Activated CD4-positive, alpha-beta memory T cell treated with anti-CD3 and anti-CD28 coated beads for 36 hours (primary cell): Measurements from ENCODE around the gene LONRF3. TPM values are rescaled to one million over a fixed set of nuclear protein-coding genes. Genes with fewer than 3 reads are reported as not detected.

Experiments used
- CTCF ChIA-PET: fragments of 350-600 bp; sonication (Branson Sonifier 250); formaldehyde crosslinking; loops from one replicate; lab custom pipeline; 2021; ENCODE audit warnings: antibody characterized with exemption, inconsistent platforms; lab: Charles Lee
- POLR2A ChIA-PET: fragments of 350-600 bp; sonication (Branson Sonifier 250); formaldehyde crosslinking; loops from one replicate; lab custom pipeline; 2021; ENCODE audit warnings: antibody characterized with exemption; lab: Charles Lee
- DNase-seq: peaks from one replicate; pipeline ENCODE4 v3.0.0-alpha.2; 2020
- H3K27ac Mint-ChIP-seq: one replicate; pipeline ENCODE4 v1.8.0; 2021; ENCODE audit warnings: mixed read lengths
- H3K27me3 Mint-ChIP-seq: one replicate; pipeline ENCODE4 v1.8.0; 2021; ENCODE audit warnings: mixed read lengths
- H3K36me3 Mint-ChIP-seq: one replicate; pipeline ENCODE4 v1.8.0; 2021; ENCODE audit warnings: mixed read lengths
- H3K4me1 Mint-ChIP-seq: one replicate; pipeline ENCODE4 v1.8.0; 2021; ENCODE audit warnings: low read depth, mixed read lengths
- H3K4me3 Mint-ChIP-seq: one replicate; pipeline ENCODE4 v1.8.0; 2021; ENCODE audit warnings: mild to moderate bottlenecking, mixed read lengths
- H3K9me3 Mint-ChIP-seq: one replicate; pipeline ENCODE4 v1.8.0; 2021; ENCODE audit warnings: mixed read lengths
- intact Hi-C: fragments of 100-400 bp; cut with micrococcal nuclease; formaldehyde crosslinking; loops from one replicate; pipeline ENCODE4 v1.15.1; 2023
- total RNA-seq, 2 experiments: library from RNA; stranded (reverse); gene quantifications; one replicate each; pipeline ENCODE4 v1.2.3, GENCODE V29; 2021

The LONRF3 gene
- total RNA-seq, 2 experiments from 2014 or later = 4.3 to 4.5 TPM

DNA sequence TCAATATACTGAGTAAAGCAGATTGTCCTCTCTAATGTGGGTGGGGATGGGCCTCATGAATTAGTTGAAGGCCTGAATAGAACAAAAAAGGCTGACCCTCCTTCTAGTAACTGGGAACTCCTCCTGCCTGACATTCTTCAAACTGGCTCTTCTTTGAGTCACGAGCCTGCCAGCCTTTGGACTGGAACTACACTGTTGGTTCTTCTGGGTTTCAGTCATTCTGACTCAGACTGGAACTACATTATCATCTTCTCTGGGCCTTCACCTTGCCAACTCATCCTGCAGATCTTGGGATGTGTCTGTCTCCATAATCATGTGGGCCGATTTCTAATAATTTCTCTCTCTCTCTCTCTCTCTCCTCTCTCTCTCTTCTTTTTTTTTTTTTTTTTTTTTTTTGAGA is 71.5 kb downstream of the LONRF3 start:
- ChIA-PET POLR2A (no interaction called here), CTCF (no interaction called here)

DNA sequence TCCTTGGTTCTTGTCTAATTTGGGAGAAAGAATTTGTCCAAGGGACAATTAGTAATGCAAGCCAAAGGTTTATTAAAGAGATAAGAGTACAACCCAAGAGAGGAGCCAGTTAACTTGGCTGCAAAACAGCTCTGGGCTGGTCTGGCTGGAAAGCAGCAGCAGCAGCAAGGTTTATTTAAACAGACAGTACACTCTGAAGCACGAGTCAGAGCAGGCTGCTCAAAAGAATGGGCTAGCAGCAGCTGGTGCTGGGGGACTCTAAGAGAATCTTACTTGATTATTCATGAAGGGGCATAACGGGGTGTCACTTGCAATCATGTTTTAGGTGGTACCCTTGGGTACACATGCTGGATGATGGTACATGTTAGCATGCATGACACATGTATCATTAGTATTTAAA is 81.3 kb downstream of the LONRF3 start:
- intact Hi-C loops = no loop called here
- ChIA-PET CTCF (interaction anchor here (0.9 kb wide), 1 partner anchor 216 kb away, joined by 3 read pairs; no protein-coding TSS in a partner anchor), POLR2A (no interaction called here)
- no peaks in the 10 kb centered on the region for H3K36me3 Mint-ChIP-seq
- no peak overlapping the region for H3K4me3 Mint-ChIP-seq
- no peak for DNase-seq
- no peaks in the 10 kb centered on the region for H3K4me1 Mint-ChIP-seq
- H3K27ac Mint-ChIP-seq = no peak overlapping the region
- peaks cover 1% of the 10 kb centered on the region for H3K27me3 Mint-ChIP-seq
- H3K9me3 Mint-ChIP-seq = no peaks in the 10 kb centered on the region

More for the DNA sequence above, 71.5 kb downstream of the LONRF3 start:
- Mint-ChIP-seq H3K36me3 (no peaks in the 10 kb centered on the region), H3K4me3 (no peak overlapping the region), H3K27ac (no peak overlapping the region), H3K4me1 (peaks cover 3% of the 10 kb centered on the region), H3K27me3 (no peaks in the 10 kb centered on the region), H3K9me3 (no peaks in the 10 kb centered on the region)
- intact Hi-C loops = no loop called here
- DNase-seq = peak; percentile 15

DNA sequence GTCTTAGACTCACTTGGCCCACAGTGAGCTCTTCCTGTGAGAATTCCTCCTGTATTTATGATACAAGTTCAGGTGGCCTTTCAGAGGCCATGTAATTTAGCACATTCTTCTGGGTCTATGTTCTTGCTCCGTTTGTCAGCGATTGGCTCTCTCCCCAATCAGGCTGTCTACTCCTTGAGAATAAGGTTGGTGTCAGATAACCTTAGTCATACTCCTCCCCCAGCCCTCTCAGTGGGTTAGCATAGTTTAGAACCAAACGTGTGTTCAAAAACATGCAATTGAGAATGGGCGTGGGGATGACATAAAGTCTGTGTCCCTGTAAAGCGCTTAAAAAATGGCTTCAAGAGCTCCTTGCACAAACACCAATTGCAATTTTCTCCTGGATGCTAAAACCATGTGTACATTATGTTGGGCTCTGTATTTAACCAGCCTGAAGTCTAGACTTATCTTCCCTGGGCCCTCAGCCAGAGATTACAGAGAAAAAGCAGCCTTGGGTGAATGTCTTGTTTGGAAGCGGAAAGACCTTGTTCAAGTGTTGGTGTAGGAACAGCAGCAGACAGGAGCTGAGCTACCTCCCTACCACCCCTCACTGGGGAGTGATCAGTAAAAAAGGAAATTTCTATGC is 88.4 kb downstream of the LONRF3 start:
- no peaks in the 10 kb centered on the region for H3K4me1 Mint-ChIP-seq
- no peaks in the 10 kb centered on the region for H3K27me3 Mint-ChIP-seq
- H3K4me3 Mint-ChIP-seq = no peak overlapping the region
- ChIA-PET POLR2A (no interaction called here), CTCF (interaction anchor here (1.5 kb wide), 1 partner anchor 224 kb away, joined by 5 read pairs; no protein-coding TSS in a partner anchor)
- intact Hi-C loops = no loop called here
- no peak overlapping the region for H3K27ac Mint-ChIP-seq
- no peaks in the 10 kb centered on the region for H3K36me3 Mint-ChIP-seq
- no peak for DNase-seq
- H3K9me3 Mint-ChIP-seq = no peaks in the 10 kb centered on the region

DNA sequence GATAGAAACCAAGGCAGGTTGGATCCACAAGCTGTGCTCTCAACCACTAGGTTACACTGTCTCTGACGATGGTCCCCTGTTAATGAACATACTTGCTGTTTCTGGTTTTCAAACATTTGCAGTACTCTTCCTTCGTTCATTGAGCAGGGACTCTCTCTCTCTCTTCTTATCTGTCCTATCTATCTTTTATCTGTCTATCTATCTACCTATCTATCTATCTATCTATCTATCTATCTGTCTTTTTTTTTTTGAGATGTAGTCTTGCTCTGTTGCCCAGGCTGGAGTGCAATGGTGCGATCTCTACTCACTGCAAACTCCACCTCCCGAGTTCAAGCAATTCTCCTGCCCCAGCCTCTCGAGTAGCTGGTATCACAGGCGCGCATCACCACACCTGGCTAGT is 89.0 kb downstream of the LONRF3 start:
- Mint-ChIP-seq H3K4me3 (no peak overlapping the region), H3K27ac (no peak overlapping the region), H3K9me3 (no peaks in the 10 kb centered on the region), H3K27me3 (no peaks in the 10 kb centered on the region), H3K4me1 (no peaks in the 10 kb centered on the region), H3K36me3 (no peaks in the 10 kb centered on the region)
- intact Hi-C loops = no loop called here
- no peak for DNase-seq
- CTCF ChIA-PET = no interaction called here
- POLR2A ChIA-PET = no interaction called here

DNA sequence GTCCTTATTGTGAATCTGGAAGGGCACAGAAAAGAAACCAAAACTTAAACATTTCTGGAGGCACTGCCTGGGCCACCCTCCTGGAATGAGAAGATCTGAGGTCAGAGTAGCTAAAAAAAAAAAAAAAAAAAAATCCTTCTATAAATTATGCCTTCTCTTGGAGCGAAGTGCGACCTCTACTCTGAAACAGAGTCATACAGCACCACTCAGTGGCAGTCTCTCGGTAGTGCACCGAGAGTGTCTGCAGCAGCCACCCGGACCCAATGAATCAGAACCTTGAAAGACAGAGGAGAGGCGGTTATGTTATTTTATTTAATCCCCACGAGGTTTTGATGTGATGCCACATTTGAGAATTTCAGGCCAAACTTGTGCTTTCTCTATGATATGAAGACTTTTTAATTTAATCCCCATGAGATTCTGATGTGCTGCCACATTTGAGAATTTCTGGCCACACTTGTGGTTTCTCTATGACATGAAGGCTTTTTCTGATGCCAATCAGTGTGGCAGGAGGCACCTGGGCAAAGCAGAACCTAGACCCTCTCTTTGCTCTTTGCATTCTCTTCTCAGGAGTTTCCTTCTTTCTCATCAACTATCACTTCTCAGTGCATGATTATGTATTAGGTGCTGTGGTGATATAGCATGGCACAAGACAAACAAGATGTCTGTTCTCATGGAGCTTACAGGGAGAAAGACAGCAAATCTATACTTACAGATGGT is 92.8 kb downstream of the LONRF3 start:
- peaks cover 3% of the 10 kb centered on the region for H3K27me3 Mint-ChIP-seq
- no peaks in the 10 kb centered on the region for H3K36me3 Mint-ChIP-seq
- ChIA-PET CTCF (interaction anchor here (0.6 to 4.7 kb wide), 14 partner anchors 9 to 467 kb away, joined by 3 to 38 read pairs (median 4); no protein-coding TSS in a partner anchor), POLR2A (no interaction called here)
- no peaks in the 10 kb centered on the region for H3K9me3 Mint-ChIP-seq
- no peaks in the 10 kb centered on the region for H3K4me1 Mint-ChIP-seq
- intact Hi-C loops = loop anchor here (1.0 kb wide), 2 partner anchors 62 to 220 kb away; no protein-coding TSS in a partner anchor
- peak; percentile 66 for DNase-seq
- H3K4me3 Mint-ChIP-seq = no peak overlapping the region
- no peak overlapping the region for H3K27ac Mint-ChIP-seq

Other genes starting within 250 kb of the LONRF3 start
- gene IL13RA1, start 247.0 kb upstream of the LONRF3 start, total RNA-seq = 1 to 10 TPM; 1.5 to 1.9 TPM
- gene ZCCHC12, start 150.8 kb upstream of the LONRF3 start, total RNA-seq = 1 to 10 TPM; 3.1 to 3.3 TPM
- not detected for gene CT47C1, start 98.4 kb downstream of the LONRF3 start, total RNA-seq
- gene KIAA1210, start 153.2 kb downstream of the LONRF3 start, total RNA-seq = not detected